ENCODE measurements around the gene STK36.
A peak's percentile ranks its signal among the peaks of the same experiment; 100 is the strongest.

Gene STK36

DNA sequence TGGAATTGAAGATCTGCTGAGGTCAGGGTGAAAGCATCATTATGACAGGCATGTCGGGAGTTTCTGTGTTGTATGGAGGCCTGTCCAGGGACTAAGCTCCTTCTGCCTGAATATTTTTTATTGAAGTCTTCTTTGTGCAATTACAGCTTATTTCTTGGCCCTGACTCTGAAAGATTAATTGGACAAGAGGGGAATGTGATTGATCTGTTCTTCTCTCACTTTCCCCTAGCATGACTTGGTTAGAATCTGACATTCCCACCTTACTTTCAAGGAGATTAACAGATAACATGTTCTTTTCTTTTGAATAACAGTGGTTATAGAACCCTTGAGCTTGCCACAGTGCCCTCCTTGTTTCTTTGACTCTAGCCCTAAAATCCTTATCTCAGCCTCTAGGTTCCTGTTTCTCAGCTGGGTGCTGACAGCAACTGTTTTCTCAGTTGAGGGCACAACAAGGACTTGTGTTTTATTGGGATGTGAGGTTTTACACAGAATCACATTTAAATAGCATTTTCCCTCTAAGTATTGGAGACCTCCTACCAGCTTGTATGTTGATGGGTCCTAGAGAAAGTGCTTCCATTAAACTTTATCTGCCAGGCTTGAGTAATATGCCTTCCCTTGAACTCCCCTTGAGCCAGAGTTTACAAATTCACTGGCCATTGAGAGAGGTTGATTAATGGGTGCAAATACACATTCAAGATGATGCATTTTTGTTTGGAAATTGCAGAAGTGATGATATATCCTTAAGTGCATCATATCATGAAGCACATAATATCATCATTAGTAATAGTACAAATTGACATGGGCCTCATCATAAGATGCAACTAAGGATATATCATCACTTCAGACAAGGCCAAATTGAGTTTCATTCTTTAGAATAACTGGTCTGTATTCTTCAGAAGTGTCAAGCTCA is 51.2 kb downstream of the STK36 start:
- DNase-seq (ENCODE audit: insufficient read length, low spot score) (no peak), FAIRE-seq (no peak)
- TF ChIP-seq, protein P1, sequence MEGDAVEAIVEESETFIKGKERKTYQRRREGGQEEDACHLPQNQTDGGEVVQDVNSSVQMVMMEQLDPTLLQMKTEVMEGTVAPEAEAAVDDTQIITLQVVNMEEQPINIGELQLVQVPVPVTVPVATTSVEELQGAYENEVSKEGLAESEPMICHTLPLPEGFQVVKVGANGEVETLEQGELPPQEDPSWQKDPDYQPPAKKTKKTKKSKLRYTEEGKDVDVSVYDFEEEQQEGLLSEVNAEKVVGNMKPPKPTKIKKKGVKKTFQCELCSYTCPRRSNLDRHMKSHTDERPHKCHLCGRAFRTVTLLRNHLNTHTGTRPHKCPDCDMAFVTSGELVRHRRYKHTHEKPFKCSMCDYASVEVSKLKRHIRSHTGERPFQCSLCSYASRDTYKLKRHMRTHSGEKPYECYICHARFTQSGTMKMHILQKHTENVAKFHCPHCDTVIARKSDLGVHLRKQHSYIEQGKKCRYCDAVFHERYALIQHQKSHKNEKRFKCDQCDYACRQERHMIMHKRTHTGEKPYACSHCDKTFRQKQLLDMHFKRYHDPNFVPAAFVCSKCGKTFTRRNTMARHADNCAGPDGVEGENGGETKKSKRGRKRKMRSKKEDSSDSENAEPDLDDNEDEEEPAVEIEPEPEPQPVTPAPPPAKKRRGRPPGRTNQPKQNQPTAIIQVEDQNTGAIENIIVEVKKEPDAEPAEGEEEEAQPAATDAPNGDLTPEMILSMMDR (IDR thresholded peaks at IDR 0.05; ENCODE audit: insufficient read depth, missing control alignments): no peak

DNA sequence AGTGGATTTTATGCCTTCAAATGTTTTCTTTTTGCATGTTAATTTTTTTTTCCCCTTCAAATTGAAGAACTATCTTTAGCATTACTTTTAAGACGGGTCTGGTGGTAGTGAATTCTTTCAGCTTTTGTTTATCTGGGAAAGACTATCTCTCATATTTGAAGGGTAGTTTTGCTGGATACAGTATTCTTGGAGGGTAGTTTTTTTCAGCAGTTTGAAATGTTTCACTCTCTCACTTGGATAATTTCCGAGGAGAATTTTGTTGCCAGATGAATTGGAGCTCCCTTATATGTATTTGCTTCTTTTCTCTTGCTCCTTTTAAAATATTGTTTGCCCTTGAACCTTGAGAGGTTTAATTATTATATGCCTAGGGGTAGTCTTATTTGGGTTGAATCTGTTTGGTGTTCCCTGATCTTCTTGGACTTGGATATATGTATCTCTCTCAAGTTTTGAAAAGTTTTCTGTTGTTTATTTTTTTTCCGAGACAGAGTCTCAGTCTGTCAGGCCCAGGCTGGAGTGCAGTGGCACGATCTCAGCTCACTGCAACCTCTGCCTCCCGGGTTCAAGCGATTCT is 54.2 kb downstream of the STK36 start:
- FAIRE-seq: no peak
- no peak for DNase-seq (ENCODE audit: insufficient read length, low spot score)
- TF ChIP-seq, protein P1 (IDR thresholded peaks at IDR 0.05; ENCODE audit: insufficient read depth, missing control alignments): no peak

- FAIRE-seq: peak; percentile 6
- TF ChIP-seq, protein P1 (IDR thresholded peaks at IDR 0.05; ENCODE audit: insufficient read depth, missing control alignments): peak; percentile 20
- DNase-seq (ENCODE audit: insufficient read length, low spot score): no peak
These were observed 55.7 kb downstream of the STK36 start for GRCh38 chr2:218727502-218728165.

DNA sequence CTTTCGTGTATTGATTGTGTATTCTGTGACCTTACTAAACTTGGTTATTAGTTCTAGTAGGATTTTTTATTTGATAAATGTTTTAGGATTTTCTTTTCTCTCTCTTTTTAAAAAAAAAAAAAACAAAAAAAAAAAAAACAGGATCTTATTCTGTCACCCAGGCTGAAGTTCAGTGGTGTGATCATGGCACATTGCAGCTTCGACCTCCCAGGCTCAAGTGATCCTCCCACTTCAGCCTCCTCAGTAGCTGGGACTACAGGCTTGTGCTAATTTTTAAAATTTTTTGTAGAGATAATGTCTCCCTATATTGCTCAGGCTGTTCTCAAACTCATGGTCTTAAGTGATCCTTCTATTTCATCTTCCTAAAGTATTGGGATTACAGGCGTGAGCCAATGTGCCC is 57.8 kb downstream of the STK36 start:
- DNase-seq (ENCODE audit: insufficient read length, low spot score): no peak
- FAIRE-seq: no peak
- TF ChIP-seq, protein P1 (IDR thresholded peaks at IDR 0.05; ENCODE audit: insufficient read depth, missing control alignments): no peak

DNA sequence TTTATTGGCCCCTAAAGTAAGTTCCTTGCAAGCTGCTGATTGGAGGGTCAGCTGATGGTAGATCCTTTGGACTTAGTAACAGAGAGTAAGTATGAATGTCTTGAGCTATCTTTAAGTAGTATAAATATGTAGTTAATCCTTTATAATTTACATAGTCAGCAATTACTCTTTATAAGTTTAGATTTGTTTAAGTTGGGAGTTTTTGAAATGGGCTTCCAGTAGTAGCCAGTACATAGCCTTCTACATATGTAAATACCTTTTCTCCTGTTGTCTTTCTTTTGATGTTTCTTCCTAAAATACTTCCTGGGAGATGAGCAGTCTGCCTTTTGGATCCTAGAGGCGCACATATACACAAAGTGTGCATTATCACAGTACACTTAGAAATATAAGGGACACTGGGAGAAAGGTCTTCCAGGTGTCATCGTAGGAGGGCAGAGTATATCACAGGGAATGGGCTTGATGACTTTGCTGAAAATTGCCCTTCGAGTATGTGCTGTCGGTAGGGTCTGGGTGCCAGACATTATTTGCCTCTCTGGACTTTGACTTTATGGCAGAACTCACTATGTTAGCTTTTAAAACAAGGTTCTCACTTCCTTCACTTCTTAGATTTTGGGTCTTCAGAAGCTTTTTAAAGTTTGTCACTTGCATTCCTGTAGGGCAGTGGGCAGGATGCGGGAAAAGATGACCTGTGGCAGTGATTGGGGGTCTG is 60.3 kb downstream of the STK36 start:
- FAIRE-seq (no peak), DNase-seq (ENCODE audit: insufficient read length, low spot score) (no peak)
- TF ChIP-seq, protein P1 (IDR thresholded peaks at IDR 0.05; ENCODE audit: insufficient read depth, missing control alignments): no peak

- FAIRE-seq: no peak
- TF ChIP-seq, protein P1 (IDR thresholded peaks at IDR 0.05; ENCODE audit: insufficient read depth, missing control alignments): no peak
- no peak for DNase-seq (ENCODE audit: insufficient read length, low spot score)
These were observed 60.9 kb downstream of the STK36 start for GRCh38 chr2:218732761-218733158.

Measured in D721Med (cell line).